Keratinocyte (primary cell): ENCODE results near the gene ICE2. TPM values are rescaled to one million over a fixed set of nuclear protein-coding genes. Genes with fewer than 3 reads are reported as not detected.

ENCODE experiments used
- DNase-seq: peaks from one replicate; pipeline ENCODE4 v3.0.0-alpha.2; 2011; ENCODE audit warnings: low read depth, missing footprints, low spot score
- FAIRE-seq: peaks from 2 replicates; lab custom pipeline; 2011; peaks lifted over from hg19 to GRCh38; lab: Jason Lieb, UNC
- H2AFZ ChIP-seq: 2 replicates; pipeline ENCODE4 v1.6.0; 2012; ENCODE audit warnings: low read length, control low read depth, inconsistent platforms; ENCODE audit not compliant: control insufficient read depth
- H3K27ac ChIP-seq: 2 replicates; pipeline ENCODE4 v1.5.1; 2011; ENCODE audit warnings: low read length; ENCODE audit not compliant: control insufficient read depth, insufficient read depth
- H3K27me3 ChIP-seq: 3 replicates; pipeline ENCODE4 v1.6.0; 2011; ENCODE audit warnings: low read length; ENCODE audit not compliant: control insufficient read depth, insufficient read depth; ENCODE audit errors: extremely low read depth
- H3K36me3 ChIP-seq, 2 experiments: 2 replicates in 1 of 2; 3 replicates in 1 of 2; pipeline ENCODE4 v1.5.1; 2011; ENCODE audit warnings: low read length in 2 of 2, mild to moderate bottlenecking in 1 of 2; ENCODE audit not compliant: control insufficient read depth in 2 of 2, insufficient read depth in 2 of 2; ENCODE audit errors: extremely low read depth in 1 of 2
- H3K4me1 ChIP-seq: 3 replicates; pipeline ENCODE4 v1.5.1; 2011; ENCODE audit warnings: low read length; ENCODE audit not compliant: control insufficient read depth, insufficient read depth; ENCODE audit errors: extremely low read depth
- H3K4me2 ChIP-seq: 3 replicates; pipeline ENCODE4 v1.6.0; 2011; ENCODE audit warnings: low read depth, low read length; ENCODE audit not compliant: control insufficient read depth, insufficient read depth; ENCODE audit errors: extremely low read depth
- H3K4me3 ChIP-seq, 3 experiments: fragments of 200-600 bp in 1 of 3; sonication (generic) in 1 of 3; 2 replicates in 2 of 3; 3 replicates in 1 of 3; pipeline ENCODE4 v1.5.1; 2011 to 2016; ENCODE audit warnings: low read length in 3 of 3, mild to moderate bottlenecking in 3 of 3, control low read depth in 2 of 3, inconsistent platforms in 1 of 3, low read depth in 1 of 3, mixed read lengths in 1 of 3, mixed run types in 1 of 3, moderate library complexity in 1 of 3; ENCODE audit not compliant: control insufficient read depth in 2 of 3, insufficient read depth in 2 of 3; ENCODE audit errors: extremely low read depth in 1 of 3
- H3K79me2 ChIP-seq: 2 replicates; pipeline ENCODE4 v1.6.0; 2012; ENCODE audit warnings: low read length; ENCODE audit not compliant: control insufficient read depth, insufficient read depth
- H3K9ac ChIP-seq: 3 replicates; pipeline ENCODE4 v1.6.0; 2011; ENCODE audit warnings: low read length; ENCODE audit not compliant: control insufficient read depth, insufficient read depth; ENCODE audit errors: extremely low read depth
- H3K9me1 ChIP-seq: 3 replicates; pipeline ENCODE4 v1.6.0; 2011; ENCODE audit warnings: low read length; ENCODE audit not compliant: control insufficient read depth, insufficient read depth; ENCODE audit errors: extremely low read depth
- H3K9me3 ChIP-seq: 2 replicates; pipeline ENCODE4 v1.5.1; 2012; ENCODE audit warnings: low read depth, low read length; ENCODE audit not compliant: control insufficient read depth
- H4K20me1 ChIP-seq: 3 replicates; pipeline ENCODE4 v1.6.0; 2011; ENCODE audit warnings: low read length; ENCODE audit not compliant: control insufficient read depth, insufficient read depth; ENCODE audit errors: extremely low read depth
- CTCF ChIP-seq, 3 experiments: IDR thresholded peaks in 1 of 3; conservative IDR thresholded peaks in 1 of 3; optimal IDR thresholded peaks in 1 of 3; 2 replicates in 2 of 3; 3 replicates in 1 of 3; pipeline versions ENCODE3 to v1.5.1; 2011; ENCODE audit warnings: low read length in 3 of 3, mild to moderate bottlenecking in 3 of 3, moderate library complexity in 2 of 3, control low read depth in 1 of 3, inconsistent platforms in 1 of 3; ENCODE audit not compliant: insufficient read depth in 2 of 3; ENCODE audit errors: extremely low read depth in 1 of 3
- EZH2 ChIP-seq: IDR thresholded peaks from one replicate; pipeline ENCODE4 v1.6.1; 2012; ENCODE audit warnings: inconsistent platforms, mild to moderate bottlenecking, low read length, moderate library complexity
- dilution Hi-C: fragments of 300-500 bp; cut with MboI; formaldehyde crosslinking; loops from one replicate; pipeline ENCODE4 v1.7.0; 2020; ENCODE audit warnings: low sequenced_read_pairs; ENCODE audit not compliant: extremely low pct_ligation_motif_present
- polyA plus RNA-seq, 5 experiments: library from polyadenylated mRNA; depleted of rRNA in 3 of 5; stranded (reverse) in 3 of 5; stranded (forward) in 1 of 5; unstranded in 1 of 5; fragments of >200 nt; gene quantifications; 1 replicate in 1 of 5; 2 replicates in 3 of 5; 3 replicates in 1 of 5; pipeline versions ENCODE4 v1.2.1 to v1.2.3, GENCODE V29; 2011 to 2012; ENCODE audit warnings: missing spikeins in 2 of 5, low read depth in 1 of 5, low replicate concordance in 1 of 5

ICE2 gene
- polyA plus RNA-seq, 1 donor (not counting 4 experiments of a cell fraction or from before 2014, with no cell fraction given): 34.1 TPM

- DNase-seq (no peak), FAIRE-seq (no peak)
- no peak overlapping the region for H3K4me3 ChIP-seq
- H3K4me1 ChIP-seq: no peaks in the 10 kb centered on the region
- dilution Hi-C loops: no loop called here
- TF ChIP-seq EZH2 (no peak), CTCF (optimal IDR thresholded peaks at IDR 0.05 in 1 of 3, IDR thresholded peaks at IDR 0.05 in 1 of 3, conservative IDR thresholded peaks at IDR 0.05 in 1 of 3; ENCODE audit: extremely low read depth in 1 of 3, insufficient read depth in 2 of 3, low read length in 3 of 3) (no peak)
- no peaks in the 10 kb centered on the region for H4K20me1 ChIP-seq
- H3K9me1 ChIP-seq: no peaks in the 10 kb centered on the region
- H3K27me3 ChIP-seq: no peaks in the 10 kb centered on the region
- H3K4me2 ChIP-seq: no peak overlapping the region
- no peaks in the 10 kb centered on the region for H3K79me2 ChIP-seq
- no peak overlapping the region for H2AFZ ChIP-seq
- no peaks in the 10 kb centered on the region for H3K36me3 ChIP-seq
- H3K27ac ChIP-seq: no peak overlapping the region
- H3K9me3 ChIP-seq: no peaks in the 10 kb centered on the region
- H3K9ac ChIP-seq: no peak overlapping the region
Observed at GRCh38 chr15:60485365-60486055, 6.6 kb upstream of the ICE2 start.

- dilution Hi-C loops: no loop called here
Observed at GRCh38 chr15:60483042-60483441, 4.1 kb upstream of the ICE2 start.

More at GRCh38 chr15:60483042-60483441, 4.1 kb upstream of the ICE2 start:
- no peak for FAIRE-seq
- Histone ChIP-seq H3K9me1 (no peaks in the 10 kb centered on the region), H2AFZ (no peak overlapping the region), H3K27ac (no peak overlapping the region), H3K4me2 (no peak overlapping the region), H3K4me1 (peaks cover 8% of the 10 kb centered on the region), H4K20me1 (no peaks in the 10 kb centered on the region), H3K79me2 (peaks cover 8% of the 10 kb centered on the region), H3K4me3 (no peak overlapping the region), H3K36me3 (no peaks in the 10 kb centered on the region), H3K27me3 (no peaks in the 10 kb centered on the region), H3K9me3 (no peaks in the 10 kb centered on the region), H3K9ac (no peak overlapping the region)
- TF ChIP-seq CTCF (optimal IDR thresholded peaks at IDR 0.05 in 1 of 3, IDR thresholded peaks at IDR 0.05 in 1 of 3, conservative IDR thresholded peaks at IDR 0.05 in 1 of 3; ENCODE audit: extremely low read depth in 1 of 3, insufficient read depth in 2 of 3, low read length in 3 of 3): no peak
- TF ChIP-seq EZH2: no peak
- DNase-seq: no peak
